ENCODE data around the gene SPON2.

DNA sequence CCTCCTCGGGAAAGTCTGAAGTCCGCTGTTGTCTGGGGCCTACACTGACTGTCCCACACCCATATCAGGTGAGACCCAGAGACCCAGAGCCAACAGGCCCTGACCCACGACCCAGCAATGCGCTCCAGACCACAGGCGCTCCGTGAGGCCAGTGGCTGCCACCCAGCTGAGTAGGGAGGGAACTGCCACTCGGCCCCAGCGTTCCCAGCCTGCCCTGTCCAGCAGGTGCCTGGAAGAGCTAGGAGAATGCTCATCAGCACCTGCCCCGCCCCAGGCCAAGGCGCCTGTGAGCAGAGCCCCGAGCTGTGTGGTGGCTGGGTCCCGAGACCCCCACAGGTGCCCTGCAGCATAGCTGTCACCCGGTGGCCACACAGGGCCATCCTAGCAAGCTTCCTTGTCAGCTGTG, 2.7 kb downstream of the SPON2 start:
- TF ChIP-seq NR3C1 (IDR thresholded peaks at IDR 0.05) (no peak), KDM1A (IDR thresholded peaks at IDR 0.05; ENCODE audit: low read depth) (no peak), FOSB (CRISPR knock-in tag; IDR thresholded peaks at IDR 0.05) (no peak)
- TF ChIP-seq, protein P1, sequence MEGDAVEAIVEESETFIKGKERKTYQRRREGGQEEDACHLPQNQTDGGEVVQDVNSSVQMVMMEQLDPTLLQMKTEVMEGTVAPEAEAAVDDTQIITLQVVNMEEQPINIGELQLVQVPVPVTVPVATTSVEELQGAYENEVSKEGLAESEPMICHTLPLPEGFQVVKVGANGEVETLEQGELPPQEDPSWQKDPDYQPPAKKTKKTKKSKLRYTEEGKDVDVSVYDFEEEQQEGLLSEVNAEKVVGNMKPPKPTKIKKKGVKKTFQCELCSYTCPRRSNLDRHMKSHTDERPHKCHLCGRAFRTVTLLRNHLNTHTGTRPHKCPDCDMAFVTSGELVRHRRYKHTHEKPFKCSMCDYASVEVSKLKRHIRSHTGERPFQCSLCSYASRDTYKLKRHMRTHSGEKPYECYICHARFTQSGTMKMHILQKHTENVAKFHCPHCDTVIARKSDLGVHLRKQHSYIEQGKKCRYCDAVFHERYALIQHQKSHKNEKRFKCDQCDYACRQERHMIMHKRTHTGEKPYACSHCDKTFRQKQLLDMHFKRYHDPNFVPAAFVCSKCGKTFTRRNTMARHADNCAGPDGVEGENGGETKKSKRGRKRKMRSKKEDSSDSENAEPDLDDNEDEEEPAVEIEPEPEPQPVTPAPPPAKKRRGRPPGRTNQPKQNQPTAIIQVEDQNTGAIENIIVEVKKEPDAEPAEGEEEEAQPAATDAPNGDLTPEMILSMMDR (IDR thresholded peaks at IDR 0.05): no peak

Data from A549 (cell line).